ENCODE results near the gene HEMGN. TPM values are rescaled to one million over a fixed set of nuclear protein-coding genes. Genes with fewer than 3 reads are reported as not detected.

Gene HEMGN, protein sequence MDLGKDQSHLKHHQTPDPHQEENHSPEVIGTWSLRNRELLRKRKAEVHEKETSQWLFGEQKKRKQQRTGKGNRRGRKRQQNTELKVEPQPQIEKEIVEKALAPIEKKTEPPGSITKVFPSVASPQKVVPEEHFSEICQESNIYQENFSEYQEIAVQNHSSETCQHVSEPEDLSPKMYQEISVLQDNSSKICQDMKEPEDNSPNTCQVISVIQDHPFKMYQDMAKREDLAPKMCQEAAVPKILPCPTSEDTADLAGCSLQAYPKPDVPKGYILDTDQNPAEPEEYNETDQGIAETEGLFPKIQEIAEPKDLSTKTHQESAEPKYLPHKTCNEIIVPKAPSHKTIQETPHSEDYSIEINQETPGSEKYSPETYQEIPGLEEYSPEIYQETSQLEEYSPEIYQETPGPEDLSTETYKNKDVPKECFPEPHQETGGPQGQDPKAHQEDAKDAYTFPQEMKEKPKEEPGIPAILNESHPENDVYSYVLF
- not detected in 2 replicates for total RNA-seq

DNA sequence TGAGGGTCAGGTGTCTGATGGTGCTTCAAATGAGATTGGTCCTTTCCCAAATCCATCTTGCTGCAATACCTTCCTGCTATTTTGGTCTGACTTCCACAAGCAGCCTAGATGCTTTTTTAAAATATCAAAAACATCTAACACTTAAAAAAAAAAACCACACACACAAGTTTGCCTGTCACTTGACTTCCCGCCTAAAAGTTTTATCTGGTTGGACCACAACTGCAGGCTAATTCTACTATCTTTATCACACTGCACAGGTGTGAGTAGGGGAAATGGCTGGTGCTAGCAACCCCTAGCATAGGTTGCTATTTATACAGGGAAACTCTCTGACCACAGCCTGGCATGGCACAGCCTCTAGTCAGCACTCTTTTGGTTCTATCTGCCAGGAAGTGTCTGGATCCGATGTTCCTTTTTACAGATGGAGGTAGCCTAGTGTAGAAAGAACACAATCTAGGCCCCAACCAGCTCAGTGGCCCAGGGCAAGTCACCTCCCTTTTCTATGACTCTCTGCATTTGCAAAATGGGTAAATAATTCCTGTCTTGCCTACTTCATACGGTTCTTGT, at the start of gene HEMGN:
Gene HEMGN (minus strand): TSS at position 92 of the 564 bp plus-strand sequence. CDS start 36 bp downstream, at position 56.

DNA sequence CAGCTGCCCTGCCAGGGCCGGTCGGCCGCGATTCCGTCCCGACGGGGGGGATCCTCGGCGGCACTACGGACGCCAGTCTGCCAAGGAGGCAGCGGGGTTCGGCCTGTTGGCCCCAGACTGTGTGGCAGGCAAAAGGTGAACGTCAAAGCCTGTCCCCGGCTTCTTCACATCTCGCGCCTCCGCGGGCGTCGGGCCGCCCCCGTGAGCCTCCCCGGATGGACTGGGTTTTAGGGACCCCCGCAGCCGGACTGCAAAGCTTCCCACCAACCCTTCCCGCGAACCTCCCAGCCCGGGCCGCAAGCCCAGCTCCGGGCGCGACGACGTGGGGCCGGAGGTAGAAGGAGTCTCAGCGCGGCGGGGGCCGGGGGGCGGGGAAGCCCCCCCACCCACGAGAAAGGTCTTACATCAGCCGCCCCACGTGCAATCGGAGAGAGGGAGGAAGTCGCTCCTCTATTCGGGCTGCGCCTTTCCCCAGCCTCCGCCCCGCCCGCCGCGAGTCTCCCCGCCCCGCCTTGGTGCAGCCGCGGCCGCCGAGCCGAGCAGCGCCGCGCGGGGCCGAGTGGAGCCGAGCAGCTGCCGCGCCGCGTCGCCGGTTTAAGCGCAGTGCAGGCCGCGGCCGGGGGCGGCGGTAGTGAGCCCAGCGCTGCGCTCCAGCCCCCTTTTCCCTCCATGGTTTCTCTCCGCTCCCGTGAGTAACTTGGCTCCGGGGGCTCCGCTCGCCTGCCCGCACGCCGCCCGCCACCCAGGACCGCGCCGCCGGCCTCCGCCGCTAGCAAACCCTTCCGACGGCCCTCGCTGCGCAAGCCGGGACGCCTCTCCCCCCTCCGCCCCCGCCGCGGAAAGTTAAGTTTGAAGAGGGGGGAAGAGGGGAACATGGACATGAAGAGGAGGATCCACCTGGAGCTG, 45.0 kb upstream of the HEMGN start, which contains the start of gene ANP32B:
Gene ANP32B (plus strand): TSS at position 659 of the 906 bp plus-strand sequence. CDS start 215 bp downstream, at position 874.

DNA sequence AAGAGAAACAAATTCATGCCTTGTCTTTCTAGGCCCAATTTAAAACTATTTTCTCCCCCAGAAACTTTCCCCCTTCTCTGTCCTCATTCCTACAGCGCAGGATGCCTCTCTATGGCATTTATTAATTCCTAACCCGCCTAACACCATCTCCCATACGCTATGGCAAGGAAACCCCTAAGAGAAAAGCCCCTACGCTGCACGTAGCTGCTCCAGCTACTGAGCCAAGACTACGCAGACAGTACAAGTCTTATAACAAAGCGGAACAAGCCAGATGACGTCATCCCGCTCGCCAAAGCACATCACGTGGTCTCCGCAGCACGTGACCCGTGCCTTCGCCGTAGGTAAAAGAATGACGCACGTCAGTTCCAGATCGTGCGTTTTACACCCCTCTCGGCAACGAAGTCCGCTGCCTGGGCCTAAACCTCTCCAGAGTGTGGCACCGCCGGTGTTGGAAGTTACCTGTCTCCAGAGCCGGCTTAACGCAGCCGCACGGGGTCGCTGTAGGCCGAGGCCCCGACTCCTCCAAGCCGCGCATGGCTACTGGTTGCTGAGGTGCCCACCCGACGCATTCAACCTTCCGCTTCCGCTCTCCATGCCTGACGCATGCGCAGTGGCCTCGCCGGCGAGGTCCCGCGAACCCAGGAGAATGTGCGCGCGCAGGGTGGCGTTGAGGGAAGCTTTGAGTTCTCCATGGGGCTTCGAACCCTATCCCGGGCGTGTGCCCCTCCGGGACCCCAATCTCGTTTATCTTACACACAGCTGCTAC, 15.8 kb downstream of the HEMGN start, which contains the start of gene TRMO:
Gene TRMO (minus strand): TSS at position 542 of the 766 bp plus-strand sequence. CDS start 7 bp downstream, at position 535.

Other genes starting within 250 kb of the HEMGN start
- 6.6 and 7.5 TPM in 2 replicates for gene XPA, start 240.8 kb downstream of the HEMGN start, total RNA-seq
- not detected in 2 replicates for gene FOXE1, start 84.9 kb downstream of the HEMGN start, total RNA-seq
- 13.7 and 14.9 TPM in 2 replicates for gene TRMO, start 15.7 kb downstream of the HEMGN start, total RNA-seq
- gene ANP32B, start 45.2 kb upstream of the HEMGN start, total RNA-seq: 7.8 and 10.2 TPM in 2 replicates
- 83.2 and 102 TPM in 2 replicates for gene NANS, start 118.6 kb upstream of the HEMGN start, total RNA-seq
- gene TRIM14, start 181.1 kb upstream of the HEMGN start, total RNA-seq: 1.8 and 2.6 TPM in 2 replicates